Neural cell (in vitro differentiated cells): Measurements from ENCODE around the gene SEC14L6. TPM values are rescaled to one million over a fixed set of nuclear protein-coding genes. Genes with fewer than 3 reads are reported as not detected.

ENCODE experiments used
- H2AFZ ChIP-seq: fragments of 200-600, 300-800 bp; sonication (generic), shearing (Covaris generic); 2 replicates; pipeline ENCODE4 v1.6.0; 2014; ENCODE audit warnings: low read depth, mild to moderate bottlenecking, antibody characterized with exemption, low read length, moderate library complexity
- H3F3A ChIP-seq: fragments of 200-600 bp; shearing (Covaris generic); 2 replicates; pipeline ENCODE4 v1.6.1; 2016; ENCODE audit warnings: mild to moderate bottlenecking, moderate library complexity, mixed read lengths, antibody characterized with exemption, low read length; ENCODE audit not compliant: insufficient read depth, poor library complexity, severe bottlenecking
- H3K27ac ChIP-seq: fragments of 200-600, 300-800 bp; sonication (generic), shearing (Covaris generic); 2 replicates; pipeline ENCODE4 v1.5.1; 2014; ENCODE audit warnings: mild to moderate bottlenecking, low read length, moderate library complexity
- H3K27me3 ChIP-seq: fragments of 300-800, 200-600 bp; sonication (generic), shearing (Covaris generic); 2 replicates; pipeline ENCODE4 v1.6.0; 2014; ENCODE audit warnings: mild to moderate bottlenecking, low read depth, low read length, moderate library complexity; ENCODE audit not compliant: insufficient read depth
- H3K36me3 ChIP-seq: fragments of 300-800, 200-600 bp; sonication (generic), shearing (Covaris generic); 2 replicates; pipeline ENCODE4 v1.5.1; 2014; ENCODE audit warnings: mild to moderate bottlenecking, antibody characterized with exemption, low read length, moderate library complexity; ENCODE audit not compliant: insufficient read depth
- H3K4me2 ChIP-seq: fragments of 300-800, 200-600 bp; sonication (generic), shearing (Covaris generic); 2 replicates; pipeline ENCODE4 v1.6.0; 2014; ENCODE audit warnings: mild to moderate bottlenecking, low read length
- H3K4me3 ChIP-seq: fragments of 300-800, 200-600 bp; sonication (generic), shearing (Covaris generic); 2 replicates; pipeline ENCODE4 v1.5.1; 2014; ENCODE audit warnings: mild to moderate bottlenecking, low read length, moderate library complexity
- H3K79me2 ChIP-seq: fragments of 200-600 bp; shearing (Covaris generic); replicated peaks from 2 replicates; pipeline ENCODE4 v1.6.0; 2014; ENCODE audit warnings: mild to moderate bottlenecking, low read length, moderate library complexity; ENCODE audit not compliant: insufficient read depth
- H3K9ac ChIP-seq: fragments of 300-800, 200-600 bp; sonication (generic), shearing (Covaris generic); 2 replicates; pipeline ENCODE4 v1.6.1; 2016; ENCODE audit warnings: mild to moderate bottlenecking, low read length, mixed read lengths
- H3K9me2 ChIP-seq: fragments of 200-600 bp; shearing (Covaris generic); 2 replicates; pipeline ENCODE4 v1.6.1; 2016; ENCODE audit warnings: mild to moderate bottlenecking, low read length, mixed read lengths; ENCODE audit not compliant: insufficient read depth
- H3K9me3 ChIP-seq: fragments of 200-600, 300-800 bp; sonication (generic), shearing (Covaris generic); 2 replicates; pipeline ENCODE4 v1.6.1; 2016; ENCODE audit warnings: mild to moderate bottlenecking, mixed run types, low read length, moderate library complexity, mixed read lengths
- H4K20me1 ChIP-seq: fragments of 200-600 bp; shearing (Covaris generic); 2 replicates; pipeline ENCODE4 v1.6.1; 2016; ENCODE audit warnings: mild to moderate bottlenecking, mixed run types; ENCODE audit not compliant: insufficient read depth
- CTCF ChIP-seq: fragments of 450-650 bp; IDR thresholded peaks from 2 replicates; pipeline ENCODE4 v1.5.1; 2014; ENCODE audit warnings: antibody characterized with exemption, mild to moderate bottlenecking, moderate library complexity; ENCODE audit not compliant: poor library complexity, severe bottlenecking
- EP300 ChIP-seq: fragments of 450-650 bp; conservative IDR thresholded peaks from 2 replicates; pipeline ENCODE4 v1.6.1; 2014; ENCODE audit warnings: antibody characterized with exemption, mild to moderate bottlenecking, moderate library complexity; ENCODE audit not compliant: poor library complexity, severe bottlenecking
- EZH2 ChIP-seq: fragments of 200-600, 300-800 bp; shearing (Covaris generic), sonication (generic); IDR thresholded peaks from 2 replicates; pipeline ENCODE4 v1.6.1; 2014; ENCODE audit warnings: antibody characterized with exemption, low read length, borderline replicate concordance, mild to moderate bottlenecking; ENCODE audit not compliant: insufficient read depth, poor library complexity, severe bottlenecking
- POLR2AphosphoS5 ChIP-seq: IDR thresholded peaks from 2 replicates; pipeline ENCODE4 v1.6.1; 2012
- REST ChIP-seq: IDR thresholded peaks from 2 replicates; pipeline ENCODE4 v1.6.1; 2012; ENCODE audit warnings: borderline replicate concordance
- SMC3 ChIP-seq: fragments of 450-650 bp; conservative IDR thresholded peaks from 2 replicates; pipeline ENCODE4 v1.6.1; 2014; ENCODE audit warnings: antibody characterized with exemption, mild to moderate bottlenecking, moderate library complexity; ENCODE audit not compliant: poor library complexity
- TAF1 ChIP-seq: IDR thresholded peaks from 2 replicates; pipeline ENCODE4 v1.6.1; 2012; ENCODE audit warnings: low read depth
- polyA plus RNA-seq: library from polyadenylated mRNA; depleted of rRNA; stranded (reverse); fragments of >200 nt; gene quantifications from 2 replicates; pipeline ENCODE4 v1.2.3, GENCODE V29; 2014

SEC14L6 gene
- polyA plus RNA-seq, 1 donor from 2014 or later, result not detected

- Histone ChIP-seq H3K4me2 (no peak overlapping the region), H3K9me3 (no peaks in the 10 kb centered on the region), H3K9ac (no peak overlapping the region), H3K36me3 (no peaks in the 10 kb centered on the region), H3K27ac (no peak overlapping the region), H4K20me1 (no peaks in the 10 kb centered on the region), H2AFZ (no peak overlapping the region), H3F3A (no peaks in the 10 kb centered on the region), H3K4me3 (peak overlapping the region; percentile 33), H3K9me2 (no peaks in the 10 kb centered on the region), H3K79me2 (no peaks in the 10 kb centered on the region), H3K27me3 (no peaks in the 10 kb centered on the region)
- TF ChIP-seq CTCF (no peak), REST (no peak), EZH2 (no peak)
Measured at GRCh38 chr22:30573594-30574094, 27.1 kb upstream of the SEC14L6 start.

GRCh38 chr22:30572840-30573593, 26.5 kb upstream of the SEC14L6 start:
- Histone ChIP-seq H2AFZ (no peak overlapping the region), H3K9me3 (no peaks in the 10 kb centered on the region), H4K20me1 (no peaks in the 10 kb centered on the region), H3K9ac (no peak overlapping the region), H3K27me3 (no peaks in the 10 kb centered on the region), H3K79me2 (no peaks in the 10 kb centered on the region), H3K9me2 (no peaks in the 10 kb centered on the region), H3F3A (no peaks in the 10 kb centered on the region), H3K36me3 (no peaks in the 10 kb centered on the region), H3K27ac (no peak overlapping the region), H3K4me2 (no peak overlapping the region), H3K4me3 (no peak overlapping the region)
- TF ChIP-seq CTCF (no peak), SMC3 (no peak), POLR2AphosphoS5 (no peak), EZH2 (no peak), TAF1 (no peak), EP300 (no peak)
